Activated CD4-positive, alpha-beta T cell treated with anti-CD3 and anti-CD28 coated beads, Interleukin-2, amount 50 U/mL, for 48 hours (primary cell): ENCODE measurements around the gene RNF38.
A peak's percentile ranks its signal among the peaks of the same experiment; 100 is the strongest.
"Not testable (repeated sequence)": the region's sequence is repeated elsewhere in the genome, so short reads cannot be mapped to it uniquely, and the experiment has no call there.

Experiments used
- DNase-seq, 2 experiments: peaks; one replicate each; pipeline ENCODE4 v3.0.0-alpha.2; 2020

RNF38 gene

GRCh38 chr9:36399980-36400331, at the start of gene RNF38:
RNF38 (minus strand) TSS chr9:36400269; CDS start chr9:36400108, 161 bp downstream.
- DNase-seq = no peak

- not testable (repeated sequence) for DNase-seq
Measured at GRCh38 chr9:36448555-36448954, 48.5 kb upstream of the RNF38 start.

GRCh38 chr9:36448017-36448416, 47.9 kb upstream of the RNF38 start:
- DNase-seq = no peak

- not testable (repeated sequence) for DNase-seq
Measured at GRCh38 chr9:36446678-36447077, 46.6 kb upstream of the RNF38 start.

- DNase-seq = no peak
Measured at GRCh38 chr9:36445800-36446361, 45.8 kb upstream of the RNF38 start.

- no peak for DNase-seq
Measured at GRCh38 chr9:36444203-36444602, 44.1 kb upstream of the RNF38 start.

GRCh38 chr9:36443581-36443980, 43.5 kb upstream of the RNF38 start:
- DNase-seq = no peak

- DNase-seq = no peak
Measured at GRCh38 chr9:36442710-36443109, 42.6 kb upstream of the RNF38 start.

GRCh38 chr9:36441966-36442365, 41.9 kb upstream of the RNF38 start:
- DNase-seq = no peak

GRCh38 chr9:36438536-36439236, 38.6 kb upstream of the RNF38 start:
- no peak for DNase-seq

GRCh38 chr9:36437790-36438189, 37.7 kb upstream of the RNF38 start:
- DNase-seq = no peak

- DNase-seq = no peak
Measured at GRCh38 chr9:36436909-36437308, 36.8 kb upstream of the RNF38 start.

- DNase-seq = no peak
Measured at GRCh38 chr9:36433386-36433785, 33.3 kb upstream of the RNF38 start.

- no peak for DNase-seq
Measured at GRCh38 chr9:36431078-36431477, 31.0 kb upstream of the RNF38 start.

- no peak for DNase-seq
Measured at GRCh38 chr9:36426945-36427344, 26.9 kb upstream of the RNF38 start.

GRCh38 chr9:36426348-36426747, 26.3 kb upstream of the RNF38 start:
- no peak for DNase-seq

- no peak for DNase-seq
Measured at GRCh38 chr9:36424289-36425055, 24.4 kb upstream of the RNF38 start.

GRCh38 chr9:36423206-36423605, 23.1 kb upstream of the RNF38 start:
- no peak for DNase-seq

- DNase-seq = no peak
Measured at GRCh38 chr9:36416890-36417289, 16.8 kb upstream of the RNF38 start.

- DNase-seq = no peak
Measured at GRCh38 chr9:36415822-36416525, 15.9 kb upstream of the RNF38 start.

GRCh38 chr9:36411410-36411809, 11.3 kb upstream of the RNF38 start:
- DNase-seq = not testable (repeated sequence)

GRCh38 chr9:36409076-36409475, 9.0 kb upstream of the RNF38 start:
- not testable (repeated sequence) for DNase-seq

- DNase-seq = peak; percentile 40 to 59
Measured at GRCh38 chr9:36407122-36407723, 7.2 kb upstream of the RNF38 start.
